Esophagus muscularis mucosa (tissue), 4 donors: ENCODE results near the gene DYNC1LI2.

Experiments
- EP300 ChIP-seq: sonication (generic); formaldehyde crosslinking; IDR thresholded peaks from one replicate; pipeline ENCODE4 v1.6.1; 2017; ENCODE audit warnings: antibody characterized with exemption
- POLR2A ChIP-seq: fragments of 450-650 bp; IDR thresholded peaks from one replicate; pipeline ENCODE4 v1.6.1; 2017; ENCODE audit warnings: antibody characterized with exemption, moderate library complexity, mild to moderate bottlenecking, low read depth
- TF ChIP-seq, protein P1 (sequence below), 3 experiments: fragments of 200-600 bp in 2 of 3; fragments of 450-650 bp in 1 of 3; sonication (generic) in 2 of 3; IDR thresholded peaks; one replicate each; pipeline ENCODE4 v1.5.1; 2017 to 2019; ENCODE audit warnings: antibody characterized with exemption in 3 of 3, mild to moderate bottlenecking in 2 of 3, moderate library complexity in 1 of 3

- no peak for TF ChIP-seq EP300
- TF ChIP-seq, protein P1, sequence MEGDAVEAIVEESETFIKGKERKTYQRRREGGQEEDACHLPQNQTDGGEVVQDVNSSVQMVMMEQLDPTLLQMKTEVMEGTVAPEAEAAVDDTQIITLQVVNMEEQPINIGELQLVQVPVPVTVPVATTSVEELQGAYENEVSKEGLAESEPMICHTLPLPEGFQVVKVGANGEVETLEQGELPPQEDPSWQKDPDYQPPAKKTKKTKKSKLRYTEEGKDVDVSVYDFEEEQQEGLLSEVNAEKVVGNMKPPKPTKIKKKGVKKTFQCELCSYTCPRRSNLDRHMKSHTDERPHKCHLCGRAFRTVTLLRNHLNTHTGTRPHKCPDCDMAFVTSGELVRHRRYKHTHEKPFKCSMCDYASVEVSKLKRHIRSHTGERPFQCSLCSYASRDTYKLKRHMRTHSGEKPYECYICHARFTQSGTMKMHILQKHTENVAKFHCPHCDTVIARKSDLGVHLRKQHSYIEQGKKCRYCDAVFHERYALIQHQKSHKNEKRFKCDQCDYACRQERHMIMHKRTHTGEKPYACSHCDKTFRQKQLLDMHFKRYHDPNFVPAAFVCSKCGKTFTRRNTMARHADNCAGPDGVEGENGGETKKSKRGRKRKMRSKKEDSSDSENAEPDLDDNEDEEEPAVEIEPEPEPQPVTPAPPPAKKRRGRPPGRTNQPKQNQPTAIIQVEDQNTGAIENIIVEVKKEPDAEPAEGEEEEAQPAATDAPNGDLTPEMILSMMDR (IDR thresholded peaks at IDR 0.05), result no peak
- no peak for TF ChIP-seq POLR2A
These were observed 51.5 kb downstream of the DYNC1LI2 start for GRCh38 chr16:66699898-66700297.
